Glomerular visceral epithelial cell (primary cell): ENCODE data around the gene B3GNT5.

Source experiments
- DNase-seq: peaks from one replicate; pipeline ENCODE4 v3.0.0-alpha.2; 2016; ENCODE audit errors: extremely low spot score

The B3GNT5 gene

DNA sequence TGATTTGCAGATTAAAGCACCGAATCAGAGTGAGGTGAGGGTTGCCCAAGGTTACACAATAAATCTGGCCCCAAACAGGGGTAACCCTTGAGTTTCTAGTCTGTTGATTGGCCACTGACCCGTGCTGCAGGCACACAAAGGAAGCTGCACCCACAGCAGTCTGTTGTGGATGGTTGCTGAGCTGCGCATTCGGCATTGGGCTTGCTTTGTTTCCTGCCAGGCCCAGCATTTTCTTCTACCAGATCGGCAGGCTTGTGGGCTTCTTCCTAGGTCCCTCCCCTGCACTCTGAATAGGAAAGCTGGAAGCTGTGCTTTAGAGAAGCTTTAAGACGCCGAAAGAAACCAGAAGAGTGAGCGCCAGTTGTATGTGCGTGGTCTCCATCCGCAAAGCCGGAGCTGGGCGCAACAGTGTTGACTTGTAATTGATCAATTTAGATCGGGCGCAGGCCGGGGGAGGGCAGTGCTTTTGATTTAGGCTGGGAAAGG is 12.1 kb downstream of the B3GNT5 start:
- DNase-seq, result peak; percentile 25

DNA sequence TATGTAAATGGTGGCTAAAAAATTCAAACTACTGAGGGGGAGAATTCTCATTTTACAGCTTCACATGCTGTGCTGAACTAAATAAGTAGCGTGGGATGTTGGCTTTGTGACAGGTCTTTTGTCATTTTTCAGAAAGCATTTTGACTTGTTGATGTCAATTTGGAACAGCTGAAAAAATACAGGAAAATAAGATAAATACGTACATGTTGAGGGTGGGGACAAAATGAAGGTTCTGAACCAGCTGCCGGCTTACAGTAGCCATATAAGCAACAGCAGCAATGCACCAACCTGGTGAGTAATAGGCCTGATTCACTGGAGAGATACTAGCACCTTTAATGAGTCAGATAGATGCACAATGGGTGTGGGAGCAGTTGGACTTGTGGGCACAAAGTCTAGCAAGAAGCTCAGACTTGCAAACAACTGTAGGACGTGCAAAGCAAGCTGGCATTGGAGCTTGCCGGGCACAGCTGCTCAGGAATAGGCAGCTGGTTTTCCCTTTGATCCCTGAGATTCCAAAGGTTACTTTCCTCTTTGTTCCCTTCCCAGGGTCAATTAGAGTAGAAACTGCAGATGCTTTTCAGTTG is 12.9 kb downstream of the B3GNT5 start:
- peak; percentile 83 for DNase-seq

DNA sequence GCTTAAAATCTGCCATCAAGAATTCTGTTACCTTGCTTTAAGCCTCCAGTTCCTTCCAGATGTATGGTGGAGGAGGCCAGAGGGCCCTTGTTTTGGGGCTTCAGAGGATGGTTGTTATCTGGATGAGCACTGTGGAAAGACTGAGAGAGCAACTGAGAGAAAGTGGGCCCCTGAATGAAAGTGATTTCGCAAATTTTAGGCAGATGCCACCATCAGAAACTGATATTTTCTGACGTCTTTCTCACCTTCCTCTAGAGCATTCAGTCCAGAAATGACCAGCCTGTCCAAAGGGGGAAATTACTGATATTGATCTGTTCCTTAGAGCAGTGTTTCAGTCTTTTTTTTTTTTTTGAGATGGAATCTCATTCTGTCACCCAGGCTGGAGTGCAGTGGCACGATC is 13.4 kb downstream of the B3GNT5 start:
- no peak for DNase-seq

DNA sequence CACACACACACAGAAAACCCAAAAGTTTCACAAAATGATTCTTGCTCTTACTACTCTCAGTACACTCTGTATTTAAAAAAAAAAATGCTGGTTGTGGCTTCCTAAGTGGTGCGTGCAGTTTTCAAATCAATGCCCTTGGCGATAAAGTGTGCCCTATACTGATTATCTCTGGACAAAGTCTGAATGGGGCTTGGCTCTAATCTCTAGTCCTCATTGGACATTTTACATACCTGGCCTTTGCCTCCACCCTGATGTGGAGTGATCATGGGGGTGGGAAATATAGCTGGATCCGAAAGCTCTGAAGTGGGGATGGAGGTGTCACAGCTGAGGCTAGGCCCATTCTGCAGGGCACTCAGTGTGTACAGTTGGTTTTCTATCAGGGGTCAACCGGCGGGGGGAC is 14.1 kb downstream of the B3GNT5 start:
- DNase-seq, result no peak

DNA sequence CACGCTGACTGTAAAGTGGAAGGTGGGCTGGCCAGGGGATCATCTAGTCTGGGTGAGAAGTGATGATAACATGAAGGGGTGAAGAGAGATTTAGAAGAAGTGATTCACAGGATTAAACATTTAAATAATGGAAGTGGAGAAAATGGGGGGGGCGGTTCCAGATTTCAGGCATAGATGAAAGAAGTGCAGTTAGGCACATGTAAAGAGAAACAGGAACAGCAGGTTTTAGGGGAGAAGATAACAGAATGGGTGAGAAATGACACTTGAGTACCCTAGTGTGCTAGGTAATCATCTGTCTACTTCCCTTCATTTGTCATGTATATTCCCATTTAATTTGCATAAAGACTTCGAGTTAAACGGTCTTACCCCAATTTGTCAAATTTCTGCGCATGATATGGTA is 15.3 kb downstream of the B3GNT5 start:
- DNase-seq, result no peak

DNA sequence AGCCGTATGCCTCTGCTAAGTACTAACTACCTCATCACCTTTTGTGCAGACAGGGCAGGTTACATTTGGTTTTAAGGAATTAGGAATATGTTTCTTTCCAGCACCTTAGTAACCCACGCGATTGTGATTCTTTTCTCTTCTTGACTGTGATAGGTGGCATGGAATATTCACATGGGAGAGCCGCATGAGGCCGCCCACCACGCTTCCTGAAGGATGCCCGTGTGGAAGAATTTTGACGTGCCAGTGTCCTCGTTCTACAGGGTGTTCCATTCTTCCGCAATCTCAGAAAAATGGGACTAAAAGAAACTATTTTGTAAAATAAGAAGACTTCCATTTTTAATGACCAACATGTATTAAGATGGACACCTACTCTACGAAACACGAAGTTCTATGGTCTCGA is 16.3 kb downstream of the B3GNT5 start:
- no peak for DNase-seq

DNA sequence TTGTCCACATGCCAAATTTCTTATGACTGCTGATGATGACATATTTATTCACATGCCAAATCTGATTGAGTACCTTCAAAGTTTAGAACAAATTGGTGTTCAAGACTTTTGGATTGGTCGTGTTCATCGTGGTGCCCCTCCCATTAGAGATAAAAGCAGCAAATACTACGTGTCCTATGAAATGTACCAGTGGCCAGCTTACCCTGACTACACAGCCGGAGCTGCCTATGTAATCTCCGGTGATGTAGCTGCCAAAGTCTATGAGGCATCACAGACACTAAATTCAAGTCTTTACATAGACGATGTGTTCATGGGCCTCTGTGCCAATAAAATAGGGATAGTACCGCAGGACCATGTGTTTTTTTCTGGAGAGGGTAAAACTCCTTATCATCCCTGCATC is 17.3 kb downstream of the B3GNT5 start:
- DNase-seq, result no peak

DNA sequence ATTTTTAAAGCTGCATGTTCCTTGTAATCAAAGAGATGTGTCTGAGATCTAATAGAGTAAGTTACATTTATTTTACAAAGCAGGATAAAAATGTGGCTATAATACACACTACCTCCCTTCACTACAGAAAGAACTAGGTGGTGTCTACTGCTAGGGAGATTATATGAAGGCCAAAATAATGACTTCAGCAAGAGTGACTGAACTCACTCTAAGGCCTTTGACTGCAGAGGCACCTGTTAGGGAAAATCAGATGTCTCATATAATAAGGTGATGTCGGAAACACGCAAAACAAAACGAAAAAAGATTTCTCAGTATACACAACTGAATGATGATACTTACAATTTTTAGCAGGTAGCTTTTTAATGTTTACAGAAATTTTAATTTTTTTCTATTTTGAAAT is 19.1 kb downstream of the B3GNT5 start:
- DNase-seq, result no peak

DNA sequence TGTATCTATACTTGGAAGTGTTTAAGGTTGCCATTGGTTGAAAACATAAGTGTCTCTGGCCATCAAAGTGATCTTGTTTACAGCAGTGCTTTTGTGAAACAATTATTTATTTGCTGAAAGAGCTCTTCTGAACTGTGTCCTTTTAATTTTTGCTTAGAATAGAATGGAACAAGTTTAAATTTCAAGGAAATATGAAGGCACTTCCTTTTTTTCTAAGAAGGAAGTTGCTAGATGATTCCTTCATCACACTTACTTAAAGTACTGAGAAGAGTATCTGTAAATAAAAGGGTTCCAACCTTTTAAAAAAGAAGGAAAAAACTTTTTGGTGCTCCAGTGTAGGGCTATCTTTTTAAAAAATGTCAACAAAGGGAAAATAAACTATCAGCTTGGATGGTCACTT is 19.7 kb downstream of the B3GNT5 start:
- no peak for DNase-seq

DNA sequence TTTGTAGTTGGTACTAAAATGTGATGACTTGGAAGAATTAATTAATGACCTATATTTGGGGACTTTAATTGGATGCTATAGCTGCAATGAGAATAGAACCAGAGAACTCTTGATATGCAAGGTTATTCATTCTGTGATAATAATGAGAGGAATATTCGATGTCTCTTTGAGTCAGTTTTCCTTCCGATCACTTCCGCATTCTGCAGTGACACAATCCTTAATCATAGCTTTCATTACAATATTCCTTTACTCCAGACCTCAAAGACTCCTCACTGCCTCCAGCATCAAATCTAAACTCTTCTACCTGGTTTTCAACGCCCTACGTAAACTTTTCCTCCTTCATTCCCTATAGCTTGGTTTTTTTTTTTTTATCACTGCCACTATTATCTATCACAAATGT is 21.6 kb downstream of the B3GNT5 start:
- DNase-seq, result peak; percentile 33

DNA sequence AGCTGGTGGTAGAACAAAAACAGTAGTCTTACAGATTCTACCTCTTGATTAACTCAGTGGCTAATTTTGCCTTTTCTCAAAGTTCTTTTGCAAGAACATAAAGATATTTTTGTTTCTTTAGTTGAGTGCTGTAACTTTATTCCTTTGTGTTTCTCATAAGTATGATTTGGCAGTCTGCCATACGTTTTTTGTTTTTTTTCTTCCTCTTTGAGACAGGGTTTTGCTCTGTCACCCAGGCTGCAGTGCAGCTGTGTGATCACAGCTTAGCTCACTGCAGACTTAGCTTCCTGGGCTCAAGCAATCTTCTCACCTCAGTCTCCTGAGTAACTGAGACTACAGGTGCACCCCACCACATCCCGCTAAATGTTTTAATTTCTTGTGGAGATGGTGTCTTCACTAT is 22.4 kb downstream of the B3GNT5 start:
- peak; percentile 51 for DNase-seq

DNA sequence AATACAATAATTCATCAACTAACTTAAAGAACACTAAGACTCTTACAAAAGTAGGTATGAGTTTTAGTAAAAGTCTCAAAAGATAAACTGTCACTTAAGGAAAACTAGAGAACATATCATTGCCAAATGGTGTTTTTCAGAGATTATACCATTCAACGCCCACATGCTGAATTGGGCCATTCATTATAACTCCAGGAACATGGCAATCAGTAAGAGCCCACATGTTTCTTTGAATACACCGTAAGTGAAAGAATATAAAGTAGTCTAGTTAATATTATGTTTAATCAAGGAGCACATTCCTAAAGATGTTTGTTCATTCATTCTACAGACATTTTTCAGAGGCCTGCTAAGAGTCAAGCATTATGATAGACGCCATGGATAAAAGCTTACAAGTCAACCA is 22.9 kb downstream of the B3GNT5 start:
- no peak for DNase-seq

DNA sequence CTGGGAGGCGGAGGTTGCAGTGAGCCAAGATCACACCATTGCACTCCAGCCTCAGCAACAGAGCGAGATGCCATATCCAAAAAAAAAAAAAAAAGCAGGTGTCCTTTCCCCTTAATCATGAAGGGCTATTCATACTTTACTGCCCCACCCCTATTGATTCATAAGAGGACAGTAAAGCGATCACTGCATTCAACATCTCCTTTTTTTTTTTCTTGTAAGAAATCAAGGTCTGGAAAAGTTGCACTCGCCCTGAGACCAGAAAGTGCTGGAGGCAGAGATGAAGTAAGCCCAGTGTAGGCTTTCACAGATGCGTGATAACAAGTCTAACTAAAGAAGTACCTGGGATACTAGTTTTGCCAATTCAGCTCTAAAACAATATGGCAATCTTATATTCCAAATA is 24.2 kb downstream of the B3GNT5 start:
- no peak for DNase-seq

DNA sequence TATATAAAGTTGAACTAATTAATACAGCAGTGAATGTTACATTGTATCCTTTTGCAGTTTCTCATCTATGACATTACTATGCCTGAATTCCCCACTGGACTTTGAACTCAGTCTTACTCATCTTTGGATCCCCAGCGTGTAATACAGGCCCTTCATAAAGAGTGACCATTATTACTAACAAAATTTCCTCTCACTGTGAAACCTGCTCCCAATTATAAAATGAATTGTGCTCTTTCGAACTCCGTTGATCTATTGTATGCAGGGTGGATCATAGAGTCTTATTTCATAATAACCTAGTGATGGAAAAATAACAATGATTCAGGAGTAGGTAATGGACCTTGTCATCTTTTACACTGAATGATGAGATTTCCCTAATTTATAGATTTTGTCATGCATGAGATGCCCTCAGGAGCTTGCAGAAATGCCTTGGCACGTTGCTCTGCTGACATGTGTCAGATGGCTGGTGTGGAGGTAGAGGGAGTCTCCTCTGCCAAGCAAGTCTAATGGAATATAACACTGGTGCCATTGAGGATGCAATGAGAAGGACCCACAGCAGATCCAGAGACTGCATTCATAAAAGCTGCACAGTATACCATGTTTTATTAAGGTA is 25.5 kb downstream of the B3GNT5 start:
- DNase-seq, result peak; percentile 75

DNA sequence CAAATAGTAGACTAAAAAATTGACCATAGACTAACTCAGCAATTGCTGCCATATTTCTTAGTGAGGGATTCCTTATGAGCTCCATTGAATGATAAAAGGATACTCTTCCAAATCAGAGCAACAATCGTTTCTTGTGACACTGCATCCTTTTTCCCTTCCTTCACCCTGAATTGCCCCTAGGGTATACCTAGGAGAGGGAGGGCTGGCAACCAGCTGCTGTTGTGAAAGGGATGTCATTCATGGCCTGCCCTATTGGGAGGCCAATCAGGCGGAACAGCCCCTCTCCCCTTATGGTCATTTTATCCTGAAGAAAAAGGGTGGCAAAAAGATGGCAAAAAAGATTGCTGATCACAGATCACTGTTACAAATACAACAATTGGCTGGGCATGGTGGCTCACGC is 26.3 kb downstream of the B3GNT5 start:
- no peak for DNase-seq

DNA sequence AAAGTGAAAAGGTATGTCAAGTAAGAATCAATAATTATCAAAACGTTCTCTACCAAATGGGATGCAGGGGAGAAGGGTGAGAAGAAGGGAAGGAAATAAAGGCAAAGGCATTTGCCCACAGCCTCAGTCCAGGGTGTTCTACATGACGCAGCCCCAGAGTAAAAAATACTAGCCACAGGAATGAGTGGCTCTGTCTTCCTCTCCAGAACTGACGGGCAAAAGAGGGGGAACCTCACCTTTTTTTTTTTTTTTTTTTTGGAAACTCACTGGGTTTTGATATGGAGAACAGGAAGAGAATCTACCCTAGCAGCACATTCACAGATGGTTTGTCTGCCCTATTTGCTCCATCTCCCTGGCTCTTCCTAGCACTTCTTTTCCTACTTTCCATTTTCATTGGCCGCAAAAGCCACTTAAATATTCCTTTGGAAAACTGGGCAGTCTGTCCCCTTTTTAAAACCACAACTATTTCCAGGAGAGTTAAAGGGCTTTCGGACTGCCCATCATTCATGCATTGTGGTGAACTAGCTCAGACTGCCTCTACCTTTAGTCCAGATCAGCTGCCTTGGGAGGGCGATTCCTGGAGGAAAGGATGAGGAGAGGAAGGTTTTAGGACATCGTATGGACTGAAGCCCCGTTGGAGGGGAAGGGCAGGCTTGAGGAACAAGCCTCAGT is 28.2 kb downstream of the B3GNT5 start:
- peak; percentile 71 for DNase-seq

DNA sequence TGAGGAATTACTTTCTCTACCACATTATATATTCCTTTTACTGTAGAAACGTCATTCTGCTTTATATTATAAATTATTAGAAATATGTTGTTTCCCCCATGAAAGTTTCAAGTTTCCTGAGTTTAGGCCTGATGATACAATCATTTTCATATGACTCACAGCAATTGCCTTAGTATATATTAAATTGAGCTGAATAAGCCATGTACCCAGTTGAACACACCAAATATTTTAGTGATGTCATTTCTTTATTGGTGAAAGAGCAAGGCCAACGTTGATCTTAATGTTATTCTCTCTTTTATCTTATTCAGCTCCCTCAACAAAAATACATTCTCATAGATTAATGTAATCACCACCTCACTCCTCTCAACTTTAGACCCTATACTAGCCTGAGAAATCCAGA is 30.8 kb downstream of the B3GNT5 start:
- no peak for DNase-seq

DNA sequence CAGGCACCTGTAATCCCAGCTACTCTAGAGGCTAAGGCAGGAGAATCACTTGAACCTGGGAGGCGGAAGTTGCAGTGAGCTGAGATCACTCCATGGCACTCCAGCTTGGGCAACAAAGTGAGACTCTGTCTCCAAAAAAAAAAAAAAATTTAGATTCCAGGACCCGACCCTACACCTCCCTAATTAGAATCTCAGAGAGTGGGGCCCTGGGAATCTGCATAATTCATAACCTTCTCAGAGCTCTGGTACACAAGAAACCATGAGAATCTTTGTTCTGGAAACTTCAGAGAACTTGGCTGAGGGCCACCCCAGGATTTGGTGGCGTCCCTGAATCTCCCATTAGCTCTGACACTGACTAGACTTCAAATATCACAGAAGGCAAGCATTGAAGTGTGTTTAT is 31.5 kb downstream of the B3GNT5 start:
- DNase-seq, result no peak

DNA sequence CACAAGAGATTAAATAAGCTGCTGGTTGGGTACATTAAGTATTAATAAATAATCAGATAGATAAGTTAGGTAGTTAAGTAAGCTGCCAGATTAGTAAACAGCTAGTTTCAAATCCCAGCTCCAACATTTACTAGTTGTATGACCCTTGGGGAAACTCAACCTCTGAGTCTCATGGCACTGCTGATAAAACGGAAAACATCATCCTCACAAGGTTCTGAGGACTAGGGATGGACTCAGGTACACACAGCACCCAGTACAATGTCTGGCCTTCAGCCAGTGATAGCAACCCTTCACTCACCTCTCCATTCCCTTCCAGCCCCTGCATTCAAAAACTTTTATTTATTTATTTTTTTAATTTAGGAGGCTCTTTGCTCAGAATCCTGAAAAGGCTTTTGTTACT is 32.3 kb downstream of the B3GNT5 start:
- DNase-seq, result no peak

DNA sequence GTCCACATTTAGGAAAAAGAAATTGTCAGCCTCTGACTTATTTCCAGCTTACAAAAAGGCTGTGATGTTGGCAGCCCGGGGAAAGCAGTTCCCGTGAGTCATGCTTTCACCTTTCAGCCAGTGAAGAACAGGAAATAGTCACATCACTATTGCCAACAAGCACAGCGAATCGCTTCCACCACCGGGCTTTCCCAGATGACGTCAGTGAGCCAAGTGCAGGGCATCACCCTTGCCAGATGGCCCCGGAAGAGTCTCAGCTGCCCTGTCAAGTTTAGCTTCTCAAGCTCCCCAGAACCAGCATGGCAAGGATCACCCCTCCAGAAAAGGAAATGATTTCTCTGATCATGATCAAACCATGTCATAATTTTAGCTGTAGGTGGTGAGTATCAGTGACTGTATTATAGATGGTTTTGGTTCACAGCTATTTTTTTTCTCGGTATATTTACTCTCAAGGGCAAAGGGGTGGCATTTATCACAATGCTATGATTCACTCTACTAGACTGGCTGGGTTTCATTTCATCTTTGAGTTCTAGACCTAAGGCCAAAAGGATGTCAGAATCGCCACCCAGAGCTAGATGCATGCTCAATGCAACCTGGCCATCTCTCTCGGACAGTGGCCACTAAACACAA is 32.9 kb downstream of the B3GNT5 start:
- DNase-seq, result peak; percentile 93

DNA sequence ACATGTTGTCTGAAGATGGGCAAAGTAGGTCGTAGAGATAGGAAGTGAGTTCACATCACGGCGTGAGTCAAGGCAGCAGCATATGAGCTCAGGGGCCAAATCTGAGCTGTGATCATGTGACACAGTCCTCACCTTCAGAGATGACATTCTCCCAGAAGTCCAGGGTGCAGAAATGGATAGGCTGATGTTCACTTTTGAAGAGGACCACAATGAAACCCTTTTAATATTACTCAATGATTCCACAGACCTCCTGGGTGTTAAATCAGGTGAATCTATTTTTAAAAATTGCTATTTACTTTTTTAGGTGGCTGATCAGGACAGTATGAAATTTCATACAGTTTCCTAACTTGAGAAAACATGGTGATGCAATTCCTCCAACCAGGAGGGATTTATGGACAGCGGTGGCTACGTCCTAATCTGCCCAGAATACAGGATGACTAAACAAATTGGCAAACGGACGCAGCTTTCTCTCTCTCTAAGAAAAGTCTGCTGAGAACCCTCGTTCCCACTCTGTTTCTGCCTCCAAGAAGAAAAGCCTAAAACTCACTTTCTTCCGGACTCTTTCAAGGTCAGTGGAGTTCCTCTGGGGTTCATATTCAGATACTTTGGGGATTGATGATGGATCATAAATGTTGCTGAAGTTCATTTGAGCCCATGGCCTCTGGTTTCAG is 34.4 kb downstream of the B3GNT5 start:
- DNase-seq, result no peak

DNA sequence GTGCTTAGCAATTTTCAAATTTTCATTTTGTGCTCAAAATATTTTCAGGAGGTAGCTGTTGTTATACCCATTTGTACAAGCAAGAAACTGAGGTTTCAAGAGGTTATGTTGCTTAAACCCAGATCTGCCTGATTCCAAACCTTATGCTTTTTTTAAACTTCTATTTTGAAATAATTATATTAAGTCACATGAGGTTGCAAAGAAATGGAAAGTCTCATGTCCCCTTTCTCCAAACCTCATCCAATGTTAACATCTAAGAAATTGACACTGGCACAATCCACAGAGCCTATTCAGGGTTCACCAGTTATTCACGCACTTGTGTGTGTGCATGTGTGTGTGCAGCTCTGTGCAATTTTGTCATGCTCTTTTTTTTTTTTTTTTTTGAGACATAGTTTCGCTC is 35.1 kb downstream of the B3GNT5 start:
- DNase-seq, result no peak
